Liver (tissue), 9 donors: ENCODE measurements around the gene ANKRD16. TPM values are rescaled to one million over a fixed set of nuclear protein-coding genes. Genes with fewer than 3 reads are reported as not detected.

Experiments
- DNase-seq: peaks from one replicate; pipeline ENCODE4 v3.0.0-alpha.2; 2017; ENCODE audit warnings: low spot score
- H3K27ac ChIP-seq, 2 donors: one replicate each; pipeline ENCODE4 v1.7.0; 2013; ENCODE audit warnings: inconsistent platforms in 2 of 2, low read length in 2 of 2, control low read depth in 1 of 2, low read depth in 1 of 2, mild to moderate bottlenecking in 1 of 2
- H3K27me3 ChIP-seq, 4 donors: one replicate each; pipeline versions ENCODE4 v1.6.1 to v1.7.0; 2013; ENCODE audit warnings: low read length in 3 of 4, inconsistent platforms in 1 of 4, mild to moderate bottlenecking in 1 of 4, moderate library complexity in 1 of 4; ENCODE audit not compliant: control insufficient read depth in 4 of 4, insufficient read depth in 4 of 4
- H3K36me3 ChIP-seq, 4 donors: one replicate each; pipeline versions ENCODE4 v1.6.1 to v1.7.0; 2013; ENCODE audit warnings: low read length in 3 of 4, mild to moderate bottlenecking in 3 of 4, low read depth in 1 of 4, moderate library complexity in 1 of 4; ENCODE audit not compliant: control insufficient read depth in 4 of 4, insufficient read depth in 3 of 4
- H3K4me1 ChIP-seq, 4 donors: one replicate each; pipeline versions ENCODE4 v1.6.1 to v1.7.0; 2013; ENCODE audit warnings: low read length in 3 of 4, mild to moderate bottlenecking in 3 of 4, moderate library complexity in 1 of 4; ENCODE audit not compliant: control insufficient read depth in 4 of 4, insufficient read depth in 4 of 4
- H3K4me3 ChIP-seq, 3 donors: one replicate each; pipeline versions ENCODE4 v1.6.1 to v1.7.0; 2013; ENCODE audit warnings: low read length in 3 of 3, control low read depth in 1 of 3, low read depth in 1 of 3, mild to moderate bottlenecking in 1 of 3
- H3K9ac ChIP-seq, 2 donors: one replicate each; pipeline ENCODE4 v1.7.0; 2013; ENCODE audit warnings: low read length in 2 of 2, mild to moderate bottlenecking in 2 of 2, moderate library complexity in 2 of 2, control low read depth in 1 of 2, low read depth in 1 of 2
- H3K9me3 ChIP-seq, 4 donors: one replicate each; pipeline versions ENCODE4 v1.6.1 to v1.7.0; 2013; ENCODE audit warnings: low read length in 3 of 4; ENCODE audit not compliant: control insufficient read depth in 4 of 4
- EGR1 ChIP-seq, 2 donors: IDR thresholded peaks; 2 replicates each; pipeline ENCODE4 v1.6.1; 2016 to 2018; ENCODE audit warnings: antibody characterized with exemption in 2 of 2, low read depth in 2 of 2
- FOXA1 ChIP-seq: IDR thresholded peaks from 2 replicates; pipeline ENCODE4 v1.6.1; 2016; ENCODE audit warnings: antibody characterized with exemption
- FOXA2 ChIP-seq: IDR thresholded peaks from 2 replicates; pipeline ENCODE4 v1.6.1; 2016; ENCODE audit warnings: antibody characterized with exemption
- GABPA ChIP-seq, 2 donors: IDR thresholded peaks in 1 of 2; conservative IDR thresholded peaks in 1 of 2; 2 replicates each; pipeline ENCODE4 v1.6.1; 2016; ENCODE audit warnings: antibody characterized with exemption in 2 of 2, mild to moderate bottlenecking in 1 of 2, moderate library complexity in 1 of 2
- HNF4A ChIP-seq, 2 donors: conservative IDR thresholded peaks; 2 replicates each; pipeline ENCODE4 v1.6.1; 2016; ENCODE audit warnings: antibody characterized with exemption in 2 of 2, mild to moderate bottlenecking in 2 of 2
- HNF4G ChIP-seq: IDR thresholded peaks from 2 replicates; pipeline ENCODE4 v1.6.1; 2016; ENCODE audit warnings: antibody characterized with exemption
- JUND ChIP-seq, 2 donors: IDR thresholded peaks; 2 replicates each; pipeline ENCODE4 v1.6.1; 2016; ENCODE audit warnings: antibody characterized with exemption in 2 of 2
- MAX ChIP-seq: IDR thresholded peaks from 2 replicates; pipeline ENCODE4 v1.6.1; 2016; ENCODE audit warnings: antibody characterized with exemption
- NR2F2 ChIP-seq: IDR thresholded peaks from 2 replicates; pipeline ENCODE4 v1.6.1; 2016; ENCODE audit warnings: antibody characterized with exemption
- RAD21 ChIP-seq, 2 donors: IDR thresholded peaks; 2 replicates each; pipeline ENCODE4 v1.6.1; 2016; ENCODE audit warnings: antibody characterized with exemption in 2 of 2, mild to moderate bottlenecking in 2 of 2
- REST ChIP-seq: IDR thresholded peaks from 2 replicates; pipeline ENCODE4 v1.6.1; 2016; ENCODE audit warnings: antibody characterized with exemption, mild to moderate bottlenecking
- RXRA ChIP-seq, 2 donors: IDR thresholded peaks; 2 replicates each; pipeline ENCODE4 v1.6.1; 2017 to 2018; ENCODE audit warnings: antibody characterized with exemption in 2 of 2, mild to moderate bottlenecking in 1 of 2
- SP1 ChIP-seq: IDR thresholded peaks from 2 replicates; pipeline ENCODE4 v1.6.1; 2018; ENCODE audit warnings: antibody characterized with exemption, mild to moderate bottlenecking
- TAF1 ChIP-seq: conservative IDR thresholded peaks from 2 replicates; pipeline ENCODE4 v1.6.1; 2016; ENCODE audit warnings: antibody characterized with exemption, mild to moderate bottlenecking
- YY1 ChIP-seq: IDR thresholded peaks from 2 replicates; pipeline ENCODE4 v1.6.1; 2016; ENCODE audit warnings: antibody characterized with exemption, mild to moderate bottlenecking
- ZBTB33 ChIP-seq: IDR thresholded peaks from 2 replicates; pipeline ENCODE4 v1.6.1; 2016; ENCODE audit warnings: antibody characterized with exemption
- WGBS: extraction: QIAGEN DNeasy Blood & Tissue Kit; methylation state at CpG from one replicate; pipeline ENCODE4 v1.1.7; 2013; 5-methylcytosine and 5-hydroxymethylcytosine counted together
- polyA plus RNA-seq, 2 donors: library from polyadenylated mRNA; stranded (reverse) in 1 of 2; unstranded in 1 of 2; fragments of 200-250 nt in 1 of 2; fragments of >200 nt in 1 of 2; fragmentation: Nextera tagmentation in 1 of 2; extraction: Ambion mirVana in 1 of 2; gene quantifications; one replicate each; pipeline versions ENCODE4 v1.2.1 to v1.2.3, GENCODE V29; 2013 to 2015
- total RNA-seq, 2 donors: library from RNA; depleted of rRNA; stranded (reverse); fragments of >200 nt; gene quantifications; one replicate each; pipeline ENCODE4 v1.2.3, GENCODE V29; 2014
- TF ChIP-seq, protein P1 (sequence below): IDR thresholded peaks from 2 replicates; pipeline ENCODE4 v1.6.1; 2016; ENCODE audit warnings: antibody characterized with exemption
- TF ChIP-seq, protein P2 (sequence below): fragments of 150-350 bp; IDR thresholded peaks from 2 replicates; pipeline ENCODE4 v1.5.1; 2017; ENCODE audit warnings: improper control_type of control experiment, low read depth, low read length; ENCODE audit not compliant: missing input control
- donor health status: healthy.
- donor health status: healthy.
- donor health status: healthy.
- donor health status: healthy.
- donor health status: healthy.

The ANKRD16 gene
- total and polyA plus RNA-seq, 4 donors = 1.1 to 3.6 (median 2.3) TPM

DNA sequence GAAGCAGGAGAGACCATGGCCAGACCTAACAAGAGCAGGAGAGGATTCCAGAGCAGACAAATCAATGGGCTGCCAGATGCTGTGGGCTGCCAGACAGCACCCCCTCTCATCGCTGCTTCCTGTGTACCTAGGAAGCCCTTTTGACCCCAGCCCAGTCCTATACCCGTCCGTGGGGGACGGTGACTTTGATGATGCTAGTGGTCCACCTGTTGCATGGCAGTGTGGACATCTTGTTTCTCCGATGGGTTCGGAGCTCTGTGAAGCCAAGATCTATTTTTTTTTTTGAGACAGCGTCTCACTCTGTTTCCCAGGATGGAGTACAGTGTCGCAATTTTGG lies 58.3 kb downstream of the ANKRD16 start:
- H3K4me3 ChIP-seq = no peak overlapping the region
- no peaks in the 10 kb centered on the region for H3K9me3 ChIP-seq
- H3K36me3 ChIP-seq = no peaks in the 10 kb centered on the region
- no peaks in the 10 kb centered on the region for H3K27me3 ChIP-seq
- no peaks in the 10 kb centered on the region for H3K4me1 ChIP-seq
- 87% methylated on average over 8 of the region's 8 CpGs for WGBS
- no peak overlapping the region for H3K27ac ChIP-seq
- DNase-seq = no peak
- TF ChIP-seq, protein P1, sequence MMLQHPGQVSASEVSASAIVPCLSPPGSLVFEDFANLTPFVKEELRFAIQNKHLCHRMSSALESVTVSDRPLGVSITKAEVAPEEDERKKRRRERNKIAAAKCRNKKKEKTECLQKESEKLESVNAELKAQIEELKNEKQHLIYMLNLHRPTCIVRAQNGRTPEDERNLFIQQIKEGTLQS = no peak
- TF ChIP-seq EGR1 (IDR thresholded peaks at IDR 0.05; ENCODE audit: low read depth in 2 of 2) (no peak), TAF1 (no peak), HNF4A (conservative IDR thresholded peaks at IDR 0.05) (no peak)
- TF ChIP-seq, protein P2, sequence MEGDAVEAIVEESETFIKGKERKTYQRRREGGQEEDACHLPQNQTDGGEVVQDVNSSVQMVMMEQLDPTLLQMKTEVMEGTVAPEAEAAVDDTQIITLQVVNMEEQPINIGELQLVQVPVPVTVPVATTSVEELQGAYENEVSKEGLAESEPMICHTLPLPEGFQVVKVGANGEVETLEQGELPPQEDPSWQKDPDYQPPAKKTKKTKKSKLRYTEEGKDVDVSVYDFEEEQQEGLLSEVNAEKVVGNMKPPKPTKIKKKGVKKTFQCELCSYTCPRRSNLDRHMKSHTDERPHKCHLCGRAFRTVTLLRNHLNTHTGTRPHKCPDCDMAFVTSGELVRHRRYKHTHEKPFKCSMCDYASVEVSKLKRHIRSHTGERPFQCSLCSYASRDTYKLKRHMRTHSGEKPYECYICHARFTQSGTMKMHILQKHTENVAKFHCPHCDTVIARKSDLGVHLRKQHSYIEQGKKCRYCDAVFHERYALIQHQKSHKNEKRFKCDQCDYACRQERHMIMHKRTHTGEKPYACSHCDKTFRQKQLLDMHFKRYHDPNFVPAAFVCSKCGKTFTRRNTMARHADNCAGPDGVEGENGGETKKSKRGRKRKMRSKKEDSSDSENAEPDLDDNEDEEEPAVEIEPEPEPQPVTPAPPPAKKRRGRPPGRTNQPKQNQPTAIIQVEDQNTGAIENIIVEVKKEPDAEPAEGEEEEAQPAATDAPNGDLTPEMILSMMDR = no peak
- no peak overlapping the region for H3K9ac ChIP-seq

DNA sequence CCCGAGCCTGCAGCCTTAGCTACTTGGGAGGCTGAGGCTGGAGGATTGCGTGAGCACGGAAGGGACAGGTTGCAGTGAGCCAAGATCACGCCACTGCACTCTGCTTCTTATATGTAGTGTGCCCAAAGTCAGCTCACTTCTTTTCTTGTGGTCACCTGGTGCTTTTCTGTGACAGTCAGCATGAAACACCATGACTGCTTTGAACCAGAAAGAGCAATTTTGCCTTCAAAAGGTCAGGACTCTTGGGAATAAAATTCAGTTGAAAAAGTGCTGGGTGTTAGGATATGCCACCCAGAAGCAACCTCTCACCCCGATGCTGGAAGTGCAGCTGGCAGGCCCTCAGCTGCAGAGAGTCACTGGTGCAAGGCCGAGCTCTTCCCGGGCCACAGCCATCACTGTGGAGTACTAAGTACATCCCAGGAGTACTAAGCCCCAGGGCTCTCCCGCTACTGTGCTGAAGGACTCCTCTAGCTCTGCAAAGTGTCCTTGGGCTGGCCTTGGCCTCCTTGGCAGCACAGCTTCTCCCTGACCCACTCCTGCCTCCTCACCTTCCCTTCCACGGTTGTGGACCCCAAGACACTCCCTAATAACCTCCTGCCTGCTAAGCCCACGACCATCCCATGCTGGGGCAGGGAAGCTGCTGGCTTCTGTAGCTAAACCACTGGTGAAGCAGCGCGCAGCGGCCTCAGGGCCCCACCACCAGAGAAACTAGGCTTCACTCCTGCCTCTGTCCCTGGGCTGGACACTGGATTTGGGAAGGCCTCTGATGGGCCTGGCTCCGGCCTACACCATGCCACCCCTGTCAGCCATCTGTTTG lies 58.9 kb downstream of the ANKRD16 start:
- H3K27me3 ChIP-seq = no peaks in the 10 kb centered on the region
- H3K9me3 ChIP-seq = no peaks in the 10 kb centered on the region
- no peaks in the 10 kb centered on the region for H3K4me1 ChIP-seq
- no peak for DNase-seq
- no peak overlapping the region for H3K27ac ChIP-seq
- 95% methylated on average over 14 of the region's 14 CpGs for WGBS
- no peak overlapping the region for H3K9ac ChIP-seq
- H3K36me3 ChIP-seq = no peaks in the 10 kb centered on the region
- TF ChIP-seq NR2F2 (no peak), TAF1 (no peak), JUND (IDR thresholded peaks at IDR 0.05) (no peak), MAX (no peak), SP1 (no peak), RXRA (IDR thresholded peaks at IDR 0.05) (no peak), GABPA (IDR thresholded peaks at IDR 0.05 in 1 of 2, conservative IDR thresholded peaks at IDR 0.05 in 1 of 2) (no peak), FOXA2 (no peak), FOXA1 (no peak), EGR1 (IDR thresholded peaks at IDR 0.05; ENCODE audit: low read depth in 2 of 2) (no peak), REST (no peak), ZBTB33 (no peak), RAD21 (IDR thresholded peaks at IDR 0.05) (no peak), HNF4G (no peak), HNF4A (conservative IDR thresholded peaks at IDR 0.05) (no peak), YY1 (no peak)
- TF ChIP-seq, protein P2 = no peak
- H3K4me3 ChIP-seq = no peak overlapping the region
